Astrocyte (in vitro differentiated cells and primary cell): Measurements from ENCODE around the gene ASB7.

Experiments
- EZH2 ChIP-seq: IDR thresholded peaks from 2 replicates; pipeline ENCODE4 v1.6.1; 2012; ENCODE audit warnings: mild to moderate bottlenecking, low read length, inconsistent platforms; ENCODE audit not compliant: insufficient read depth
- TF ChIP-seq, protein P1 (sequence below): IDR thresholded peaks from 2 replicates; pipeline ENCODE4 v1.5.1; 2011; ENCODE audit warnings: low read depth, mild to moderate bottlenecking, inconsistent platforms, low read length, moderate library complexity; ENCODE audit not compliant: insufficient read depth

DNA sequence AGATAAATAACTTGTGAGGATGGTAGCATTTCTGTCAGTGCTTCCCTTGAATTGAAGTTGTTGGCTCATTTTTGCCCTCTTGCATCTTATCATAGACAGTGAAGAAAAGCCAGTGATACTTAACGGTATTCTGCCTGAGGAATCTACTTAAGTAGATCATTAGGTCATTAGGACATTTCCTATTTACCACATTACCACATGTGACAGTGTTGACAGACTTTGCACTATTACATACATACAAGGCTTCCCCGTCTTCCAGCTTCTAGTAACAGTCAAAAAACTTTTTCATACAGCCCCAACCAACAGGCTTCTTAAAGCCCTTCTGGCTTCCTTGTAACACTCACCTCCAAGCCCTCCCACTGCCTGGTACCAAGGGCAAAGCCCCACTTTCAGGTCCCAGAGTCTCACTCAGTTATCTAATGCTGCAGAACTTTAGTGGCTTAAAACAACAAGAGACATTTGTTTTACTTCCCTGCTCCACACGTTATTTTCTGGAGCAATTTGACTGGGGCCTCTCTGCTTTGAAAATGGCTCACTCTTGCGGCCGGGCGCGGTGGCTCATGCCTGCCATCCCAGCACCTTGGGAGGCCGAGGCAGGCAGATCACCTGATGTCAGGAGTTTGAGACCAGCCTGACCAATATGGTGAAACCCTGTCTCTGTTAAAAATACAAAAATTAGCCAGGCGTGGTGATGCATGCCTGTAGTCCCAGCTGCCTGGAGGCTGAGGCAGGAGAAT, 40.0 kb downstream of the ASB7 start:
- TF ChIP-seq, protein P1, sequence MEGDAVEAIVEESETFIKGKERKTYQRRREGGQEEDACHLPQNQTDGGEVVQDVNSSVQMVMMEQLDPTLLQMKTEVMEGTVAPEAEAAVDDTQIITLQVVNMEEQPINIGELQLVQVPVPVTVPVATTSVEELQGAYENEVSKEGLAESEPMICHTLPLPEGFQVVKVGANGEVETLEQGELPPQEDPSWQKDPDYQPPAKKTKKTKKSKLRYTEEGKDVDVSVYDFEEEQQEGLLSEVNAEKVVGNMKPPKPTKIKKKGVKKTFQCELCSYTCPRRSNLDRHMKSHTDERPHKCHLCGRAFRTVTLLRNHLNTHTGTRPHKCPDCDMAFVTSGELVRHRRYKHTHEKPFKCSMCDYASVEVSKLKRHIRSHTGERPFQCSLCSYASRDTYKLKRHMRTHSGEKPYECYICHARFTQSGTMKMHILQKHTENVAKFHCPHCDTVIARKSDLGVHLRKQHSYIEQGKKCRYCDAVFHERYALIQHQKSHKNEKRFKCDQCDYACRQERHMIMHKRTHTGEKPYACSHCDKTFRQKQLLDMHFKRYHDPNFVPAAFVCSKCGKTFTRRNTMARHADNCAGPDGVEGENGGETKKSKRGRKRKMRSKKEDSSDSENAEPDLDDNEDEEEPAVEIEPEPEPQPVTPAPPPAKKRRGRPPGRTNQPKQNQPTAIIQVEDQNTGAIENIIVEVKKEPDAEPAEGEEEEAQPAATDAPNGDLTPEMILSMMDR: no peak
- TF ChIP-seq EZH2: no peak
